NCI-H2107 treated with DMSO at 0.1 percent for 48 hours (cell line): Measurements from ENCODE around the gene NDUFS2.
A peak's percentile ranks its signal among the peaks of the same experiment; 100 is the strongest.
"Not testable (repeated sequence)": the region's sequence is repeated elsewhere in the genome, so short reads cannot be mapped to it uniquely, and the experiment has no call there.

ENCODE experiments used
- DNase-seq: peaks from one replicate; lab custom pipeline; 2025; ENCODE audit not compliant: unreplicated experiment; lab: John Stamatoyannopoulos, UW

The NDUFS2 gene

DNA sequence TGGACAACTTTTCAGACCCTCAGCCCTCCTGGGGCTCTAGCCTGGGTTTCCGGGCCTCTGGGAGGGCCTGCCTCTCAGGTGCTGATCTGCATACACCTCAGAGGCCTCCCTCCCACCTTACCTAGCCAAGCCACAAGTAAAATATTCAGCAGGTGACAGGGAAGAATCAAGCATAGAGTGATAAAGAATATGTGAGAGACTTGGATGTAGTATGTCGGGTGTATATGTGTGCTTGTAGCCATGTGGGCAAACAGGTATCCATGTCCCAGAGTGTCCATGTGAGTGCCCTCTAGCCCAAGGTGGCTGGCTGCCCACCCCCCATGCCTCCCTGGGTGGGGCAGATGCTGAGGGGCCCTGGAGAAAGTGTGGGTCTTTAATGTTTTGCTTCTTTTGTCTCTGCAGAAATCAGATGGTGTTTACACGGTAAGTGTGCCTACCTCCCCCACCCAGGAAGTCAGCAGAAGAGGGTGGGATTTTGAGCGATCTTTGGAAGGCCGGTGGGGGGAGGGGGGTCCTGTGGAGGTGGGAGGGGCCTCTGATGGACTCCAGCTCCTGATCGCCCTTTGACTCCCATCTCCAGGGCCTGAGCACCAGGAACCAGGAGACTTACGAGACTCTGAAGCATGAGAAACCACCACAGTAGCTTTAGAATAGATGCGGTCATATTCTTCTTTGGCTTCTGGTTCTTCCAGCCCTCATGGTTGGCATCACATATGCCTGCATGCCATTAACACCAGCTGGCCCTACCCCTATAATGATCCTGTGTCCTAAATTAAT is 16.3 kb downstream of the NDUFS2 start:
- no peak for DNase-seq

DNA sequence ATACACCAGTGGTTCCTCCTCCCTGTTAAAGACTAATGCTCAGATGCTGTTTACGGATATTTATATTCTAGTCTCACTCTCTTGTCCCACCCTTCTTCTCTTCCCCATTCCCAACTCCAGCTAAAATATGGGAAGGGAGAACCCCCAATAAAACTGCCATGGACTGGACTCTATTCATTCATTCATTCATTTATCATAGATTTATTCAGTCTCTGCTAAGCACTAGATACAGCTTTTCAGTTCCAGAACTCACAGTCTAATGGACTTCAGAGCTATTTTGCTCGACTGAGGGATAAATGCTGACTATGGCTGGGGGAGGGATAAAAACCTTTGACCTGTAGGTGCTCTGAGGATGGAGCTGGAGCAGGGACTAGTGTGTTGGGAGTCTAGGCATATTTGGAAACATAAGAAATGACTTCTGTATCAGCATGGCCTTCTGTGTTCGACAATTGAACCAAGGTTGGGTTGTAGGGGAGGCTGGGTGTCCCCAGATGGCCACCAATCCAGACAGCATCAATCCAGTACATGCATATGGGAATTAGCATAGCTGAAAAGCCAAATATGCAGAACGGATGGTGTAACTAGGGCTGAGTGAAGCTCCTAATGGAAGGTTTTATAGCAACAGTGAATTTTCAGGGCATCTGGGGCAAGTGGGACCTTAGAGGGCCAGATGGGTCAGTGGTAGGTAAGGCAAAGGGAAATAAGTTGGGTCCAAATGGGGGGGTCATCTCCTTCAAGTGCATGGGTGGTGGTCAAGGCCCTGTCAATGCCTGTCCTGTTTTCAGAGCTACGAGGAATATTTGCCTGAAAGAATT is 17.1 kb downstream of the NDUFS2 start:
- no peak for DNase-seq

DNA sequence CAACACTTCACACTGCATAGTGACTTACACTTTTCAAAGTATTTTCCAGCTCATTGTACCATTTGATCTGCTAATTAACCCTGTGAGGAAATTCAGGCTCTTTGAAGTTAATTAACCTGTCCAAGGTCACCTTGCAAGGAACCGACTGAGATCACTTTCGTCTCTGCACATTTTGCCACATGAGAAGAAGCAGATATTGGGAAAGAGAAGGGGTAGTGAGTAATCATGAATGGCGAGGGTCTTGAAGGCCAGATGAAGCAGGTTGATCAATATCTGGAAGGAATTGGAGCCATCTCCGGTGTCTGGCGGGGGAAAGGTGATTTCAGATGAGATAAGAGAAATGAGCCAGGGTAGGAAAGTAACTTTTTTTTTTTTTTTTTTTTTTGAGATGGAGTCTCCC is 17.8 kb downstream of the NDUFS2 start:
- DNase-seq: no peak

DNA sequence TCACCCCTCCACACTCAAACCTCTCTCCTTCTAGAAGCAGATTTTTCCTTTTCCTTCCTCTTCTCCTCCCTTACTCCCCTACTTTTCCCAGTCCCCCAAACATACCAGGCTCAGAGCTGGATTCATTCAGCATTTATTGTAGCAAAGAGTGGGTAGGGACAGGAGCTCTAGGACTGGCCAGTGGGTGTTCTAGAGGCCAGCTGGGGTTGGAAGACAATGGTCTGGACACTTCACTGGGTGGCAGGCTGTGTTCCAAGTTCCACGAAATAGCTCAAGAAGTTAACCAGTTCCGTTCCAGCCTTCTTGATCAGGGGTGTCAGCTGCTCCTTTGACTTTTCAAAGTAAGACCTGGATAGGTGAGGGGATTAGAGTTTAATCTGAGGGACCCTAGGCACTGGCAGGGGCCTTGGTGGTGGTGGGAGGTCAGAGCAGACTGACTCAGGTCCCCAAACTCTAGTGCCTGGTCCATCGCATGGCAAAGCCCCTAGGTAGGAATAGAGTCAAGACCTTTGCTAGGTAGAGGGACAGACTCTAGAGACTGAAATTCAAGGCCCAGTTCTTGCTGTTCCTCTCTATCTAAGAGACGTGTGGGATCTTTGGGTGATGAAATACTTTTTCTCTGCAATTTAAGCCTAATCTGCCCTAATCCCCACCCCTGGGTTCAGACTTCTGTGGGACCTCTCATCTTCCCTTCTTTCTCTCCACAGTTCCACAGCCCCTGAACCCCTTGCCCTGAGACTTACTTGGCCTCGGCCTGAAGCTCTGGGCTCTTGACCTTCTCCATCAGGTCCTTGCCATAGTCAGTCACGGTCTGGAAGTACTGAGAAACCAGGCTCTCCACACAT is 20.2 kb downstream of the NDUFS2 start:
- DNase-seq: no peak

DNA sequence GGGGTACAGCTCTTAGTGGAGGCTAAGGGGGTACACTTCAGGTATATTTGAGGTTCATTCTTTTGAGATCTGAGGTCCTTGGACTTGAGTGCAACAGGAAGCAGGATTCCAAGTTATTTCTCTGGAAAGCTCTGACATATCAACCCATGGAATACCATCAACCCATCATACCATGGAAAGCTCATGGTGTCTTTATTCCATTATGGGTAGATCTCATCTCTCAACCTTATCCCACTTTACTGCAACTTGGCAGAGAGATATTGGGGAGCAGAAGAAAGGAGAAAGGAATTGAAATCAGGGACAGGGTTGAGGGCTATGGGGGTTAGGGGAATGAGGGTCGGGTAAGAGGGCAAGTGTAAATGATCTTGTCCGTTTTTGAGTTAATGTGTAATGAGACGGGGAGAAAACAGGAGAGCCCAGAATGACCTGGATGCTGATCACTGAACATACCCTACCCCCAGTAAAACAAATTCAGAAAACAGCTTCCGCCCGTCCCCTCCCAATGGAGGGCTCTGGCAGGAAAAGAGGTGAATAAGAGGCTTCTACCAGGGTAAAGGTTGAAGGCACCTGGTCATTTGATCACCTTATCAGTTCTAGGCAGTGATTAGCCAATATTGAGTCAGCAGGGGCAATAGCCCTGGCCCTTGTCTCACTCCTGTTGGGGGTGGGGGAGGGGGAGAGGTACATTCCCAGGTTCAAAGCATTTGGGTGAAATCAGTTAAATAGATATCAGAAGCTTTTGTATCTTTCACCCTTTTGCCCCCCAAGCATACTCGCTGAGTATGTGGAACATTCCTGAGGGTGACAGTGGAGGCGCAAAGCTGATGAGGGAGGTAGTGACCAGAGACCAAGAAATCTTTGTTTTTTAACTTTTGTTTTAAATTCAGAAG is 21.9 kb downstream of the NDUFS2 start:
- DNase-seq: no peak

DNA sequence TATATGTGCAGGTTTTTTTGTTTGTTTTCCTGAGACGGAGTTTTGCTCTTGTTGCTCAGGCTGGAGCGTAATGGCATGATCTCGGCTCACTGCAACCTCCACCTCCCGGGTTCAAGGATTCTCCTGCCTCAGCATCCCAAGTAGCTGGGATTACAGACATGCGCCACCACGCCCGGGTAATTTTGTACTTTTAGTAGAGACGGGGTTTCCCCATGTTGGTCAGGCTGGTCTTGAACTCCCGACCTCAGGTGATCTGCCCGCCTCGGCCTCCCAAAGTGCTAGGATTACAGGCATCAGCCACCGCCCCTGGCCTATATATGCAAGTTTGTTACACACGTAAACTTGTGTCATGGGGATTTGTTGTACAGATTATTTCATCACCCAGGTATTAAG is 22.5 kb downstream of the NDUFS2 start:
- not testable (repeated sequence) for DNase-seq

DNA sequence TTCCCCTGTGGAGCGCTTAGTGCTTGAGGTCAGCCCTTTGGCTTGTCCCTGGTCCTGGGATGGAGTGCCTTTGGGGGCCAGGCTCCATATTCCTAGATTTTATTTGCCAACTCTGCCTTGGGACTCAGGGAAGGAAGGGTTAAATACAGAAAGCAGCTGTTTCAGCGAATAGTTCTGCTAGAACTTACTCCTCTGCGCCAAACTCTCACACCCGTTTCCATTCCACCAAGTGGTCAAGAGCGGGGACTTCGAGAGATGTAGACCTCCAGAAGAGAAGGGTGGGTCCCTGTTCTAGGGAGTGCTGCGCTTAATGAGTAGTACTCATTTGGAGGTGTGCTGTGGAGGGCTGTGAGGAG is 23.0 kb downstream of the NDUFS2 start:
- DNase-seq: no peak

DNA sequence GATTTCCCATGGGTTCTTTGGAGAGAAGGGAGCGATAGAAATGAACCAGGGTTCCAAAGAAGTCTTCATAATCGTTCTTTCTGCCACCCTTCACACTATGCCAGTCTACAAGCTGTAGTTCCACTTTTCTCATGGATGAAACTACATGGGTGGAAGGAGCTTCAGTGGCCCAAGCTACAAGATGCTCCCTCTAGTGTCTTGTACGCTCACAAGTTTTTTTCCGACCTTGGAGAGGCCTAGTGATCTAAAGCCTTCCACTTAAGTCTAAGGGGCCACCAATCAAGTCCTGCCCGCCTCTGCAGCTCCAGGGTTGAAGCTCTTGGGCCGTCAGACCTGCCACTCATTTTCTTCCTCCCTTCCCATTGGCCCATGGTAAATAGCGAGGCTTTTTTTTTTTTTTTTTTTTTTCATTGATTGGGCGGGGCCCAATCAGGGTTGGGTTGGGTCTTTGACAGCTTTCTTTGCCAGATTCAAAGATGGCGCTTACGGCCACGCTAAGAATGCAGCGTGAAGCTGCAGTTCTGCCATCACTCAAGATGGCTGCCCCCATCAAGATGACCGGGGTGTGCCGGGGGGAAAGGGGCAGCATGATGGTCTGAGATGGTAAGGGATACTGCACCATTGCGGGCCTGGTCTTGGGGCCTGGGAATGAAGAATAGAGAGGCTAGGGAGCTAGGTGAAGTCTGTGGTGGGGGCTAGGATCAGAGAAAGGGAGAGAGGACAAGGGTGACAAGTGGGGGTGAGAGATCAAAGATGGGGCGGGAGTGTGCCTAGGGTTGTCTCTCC is 23.6 kb downstream of the NDUFS2 start, which contains the start of gene TOMM40L:
TOMM40L (plus strand) TSS at position 527 of the 786 bp plus-strand sequence. CDS start 430 bp downstream, outside the sequence.
- peak; percentile 98 for DNase-seq

DNA sequence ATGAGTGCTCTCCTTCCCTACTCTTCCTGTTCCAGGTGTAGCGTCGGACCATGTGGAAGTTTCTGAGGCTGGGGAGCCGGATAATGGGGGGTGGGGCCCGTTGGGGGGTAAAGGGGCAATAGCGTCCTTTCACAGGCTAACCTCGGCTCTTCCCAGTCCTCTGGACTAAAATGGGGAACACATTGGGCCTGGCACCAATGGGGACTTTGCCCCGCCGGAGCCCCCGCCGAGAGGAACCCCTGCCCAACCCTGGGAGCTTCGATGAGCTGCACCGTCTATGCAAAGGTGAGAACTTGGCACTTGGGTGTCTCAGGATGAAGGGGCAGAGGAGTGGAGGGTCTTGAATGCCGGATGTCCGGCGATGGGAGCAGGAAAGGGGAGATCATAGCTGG is 24.1 kb downstream of the NDUFS2 start:
- no peak for DNase-seq

DNA sequence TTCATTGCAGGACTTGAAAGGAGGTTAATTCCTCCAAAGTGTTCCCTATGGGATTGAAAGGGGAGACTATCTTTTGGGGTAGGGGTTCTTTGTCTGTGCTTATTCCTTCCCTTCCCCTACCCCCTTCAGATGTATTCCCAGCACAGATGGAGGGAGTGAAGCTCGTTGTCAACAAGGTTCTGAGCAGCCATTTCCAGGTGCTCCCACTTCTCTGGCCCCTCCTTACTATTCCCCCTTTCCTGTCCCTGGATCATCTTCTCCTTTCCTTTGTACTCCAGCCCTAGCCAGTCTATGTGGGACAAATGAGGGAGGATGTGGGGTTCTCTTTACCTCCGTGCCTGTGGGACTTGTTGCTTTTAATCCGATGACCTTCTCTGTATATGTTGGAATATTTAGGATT is 24.6 kb downstream of the NDUFS2 start:
- no peak for DNase-seq

DNA sequence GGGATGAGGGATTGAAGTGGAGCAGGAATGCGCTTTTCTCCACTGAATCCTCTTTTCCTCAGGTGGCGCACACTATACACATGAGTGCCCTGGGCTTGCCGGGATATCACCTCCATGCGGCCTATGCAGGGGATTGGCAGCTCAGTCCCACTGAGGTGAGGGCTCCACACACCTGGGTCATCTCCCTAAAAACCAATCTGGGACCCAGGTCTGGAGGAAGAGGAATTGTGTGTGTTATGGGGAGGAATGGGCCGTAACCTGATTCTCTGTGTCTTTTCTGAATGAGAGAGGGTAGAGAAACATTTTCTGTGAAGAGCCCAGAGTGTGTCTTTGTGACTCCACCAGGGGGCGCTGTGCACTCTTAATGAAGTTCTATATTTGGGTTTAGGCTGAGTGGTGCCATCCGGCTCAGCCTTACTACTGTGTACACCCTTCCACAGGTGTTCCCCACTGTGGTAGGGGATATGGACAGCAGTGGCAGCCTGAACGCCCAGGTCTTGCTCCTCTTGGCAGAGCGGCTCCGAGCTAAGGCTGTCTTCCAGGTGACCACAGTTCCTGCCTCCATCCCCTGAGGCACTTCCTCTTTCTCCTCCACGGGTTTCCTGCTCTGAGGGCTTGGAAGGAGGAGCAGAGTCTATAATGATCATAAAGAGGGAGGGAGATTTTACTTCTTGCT is 25.2 kb downstream of the NDUFS2 start:
- peak; percentile 77 for DNase-seq

DNA sequence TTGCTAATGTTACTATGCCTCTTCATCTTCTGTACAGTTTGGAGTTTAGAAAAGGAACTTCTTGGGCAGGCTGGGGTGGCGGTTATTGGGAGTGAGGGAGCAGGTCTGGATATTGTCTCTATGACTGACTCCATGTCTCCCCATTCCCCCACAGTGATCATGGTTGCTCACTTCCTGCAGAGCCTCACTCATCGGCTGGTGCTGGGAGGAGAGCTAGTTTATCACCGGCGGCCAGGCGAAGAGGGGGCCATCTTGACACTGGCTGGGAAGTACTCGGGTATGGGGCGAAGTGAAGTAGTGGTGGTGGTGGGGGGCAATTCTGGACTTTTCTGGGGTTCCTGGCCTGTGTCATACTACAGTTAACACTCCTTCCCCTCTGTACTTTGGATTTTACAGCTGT is 25.9 kb downstream of the NDUFS2 start:
- DNase-seq: no peak

DNA sequence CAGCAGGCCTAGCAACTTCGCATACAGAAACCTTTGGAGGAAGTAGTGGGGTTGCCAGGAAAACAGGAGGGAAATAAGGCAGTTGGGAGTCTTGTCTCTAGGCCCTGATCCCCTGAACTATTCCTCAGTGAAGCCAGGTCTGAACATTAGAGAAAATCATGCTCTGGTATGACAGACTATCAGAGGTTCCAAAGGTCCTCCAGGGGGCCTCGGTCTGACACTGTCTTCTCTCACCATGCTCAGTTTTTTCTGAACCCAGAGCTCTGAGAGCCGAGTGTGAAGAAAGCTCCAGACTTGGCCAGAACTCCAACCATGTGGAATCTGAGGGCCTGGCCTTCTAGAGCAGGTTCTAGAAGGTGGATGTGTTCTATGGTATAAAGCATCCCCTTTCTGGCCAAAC is 27.7 kb downstream of the NDUFS2 start:
- no peak for DNase-seq

DNA sequence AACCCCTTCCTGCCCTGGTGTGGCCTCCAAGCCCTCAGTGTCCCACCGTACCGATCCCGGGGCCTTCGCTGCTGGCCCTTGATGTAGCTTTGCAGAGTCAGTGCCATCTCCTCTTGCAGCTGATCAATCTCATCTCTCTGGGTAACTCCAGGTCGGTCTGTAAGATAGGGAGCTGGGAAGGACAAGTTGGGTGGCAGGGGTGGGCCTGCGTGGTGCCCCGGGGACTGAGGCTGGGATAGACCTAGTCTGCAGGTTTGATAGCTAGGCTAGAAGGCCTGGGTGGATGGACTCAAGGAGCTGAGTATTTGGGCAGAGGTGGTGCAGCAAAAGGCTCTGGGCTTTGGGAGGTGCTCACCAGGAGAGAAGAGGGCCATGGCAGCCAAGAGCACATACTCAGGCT is 28.6 kb downstream of the NDUFS2 start:
- no peak for DNase-seq

DNA sequence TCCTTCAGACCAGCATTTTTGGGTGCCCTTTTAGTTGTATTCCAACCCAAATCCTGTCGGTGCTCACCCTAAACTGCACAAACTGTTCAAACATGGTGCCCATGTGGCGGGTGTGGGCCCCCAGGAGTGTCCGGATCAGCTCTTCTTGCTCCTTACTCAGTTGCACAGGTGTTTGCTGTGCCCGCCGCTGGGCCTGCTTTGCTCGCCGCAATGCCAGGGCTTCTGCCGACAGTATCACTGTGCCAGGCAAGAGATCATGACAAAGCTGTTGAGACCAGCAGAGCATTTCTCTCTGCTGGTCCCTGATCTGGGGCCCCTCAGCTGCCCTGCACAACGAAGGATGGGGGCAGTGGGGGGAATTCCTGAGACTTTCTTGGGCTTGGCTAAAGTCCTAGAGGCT is 30.9 kb downstream of the NDUFS2 start:
- DNase-seq: no peak

DNA sequence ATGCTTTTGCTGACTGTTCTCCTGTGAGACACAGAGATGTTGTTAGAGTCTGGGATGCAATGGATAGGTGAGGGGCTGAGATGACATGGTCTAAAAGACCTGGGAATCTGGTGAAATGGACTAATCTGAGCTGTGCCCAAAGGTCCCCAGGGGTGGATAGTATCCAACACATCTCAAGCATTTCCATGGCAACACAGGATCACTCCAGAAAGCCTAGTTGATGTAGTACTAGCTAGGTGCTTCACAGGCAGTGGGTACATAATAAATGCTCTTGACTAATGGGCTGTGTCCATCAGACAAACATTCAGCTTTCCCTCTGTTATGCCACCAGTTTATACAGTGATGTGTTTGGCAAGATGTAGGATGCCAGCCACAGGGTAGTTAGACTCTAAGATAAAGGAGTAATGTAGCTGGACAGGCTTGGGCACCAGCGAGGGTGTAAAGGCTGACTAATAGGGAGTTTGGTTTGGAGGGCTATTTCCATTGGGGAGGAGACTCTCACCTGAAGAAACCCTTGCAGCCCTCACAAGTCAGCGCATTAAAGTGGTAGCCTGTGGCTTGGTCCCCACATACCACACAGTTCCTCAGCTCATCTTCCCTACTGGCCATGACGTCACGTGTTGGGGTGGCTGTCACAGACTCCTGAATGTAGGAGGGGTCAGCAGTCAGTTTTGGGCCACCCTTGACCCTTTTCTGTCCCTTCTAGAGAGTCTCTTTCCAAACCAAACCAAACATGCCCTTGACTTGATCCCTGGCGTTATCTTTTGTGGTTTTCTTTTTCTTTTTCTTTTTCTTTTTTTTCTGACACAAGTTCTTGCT is 34.0 kb downstream of the NDUFS2 start:
- DNase-seq: no peak

DNA sequence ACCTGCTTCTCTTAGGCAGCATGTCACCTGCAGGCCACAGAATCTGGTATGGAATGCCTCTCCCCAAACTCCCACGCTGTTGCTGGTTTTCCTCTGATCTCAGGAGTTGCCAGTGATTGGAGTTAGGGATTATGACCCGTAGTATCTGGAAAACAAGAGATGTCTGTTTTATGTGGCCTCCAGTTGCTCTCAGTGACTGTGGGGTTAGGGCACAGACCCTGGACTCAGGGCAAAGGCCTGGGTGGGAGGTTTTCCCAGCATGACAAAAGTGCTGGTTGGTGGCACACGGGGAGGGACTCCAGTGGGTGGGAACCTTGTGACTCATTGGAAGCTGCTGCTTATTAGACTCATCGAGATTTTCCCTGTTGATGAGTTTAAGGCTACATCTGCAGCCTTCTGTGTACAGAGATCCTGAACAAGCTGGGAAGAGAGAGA is 35.9 kb downstream of the NDUFS2 start, which contains the start of gene NR1I3:
NR1I3 (minus strand) TSS at position 165 of the 435 bp plus-strand sequence. CDS start 1,638 bp downstream, outside the sequence.
- no peak for DNase-seq

DNA sequence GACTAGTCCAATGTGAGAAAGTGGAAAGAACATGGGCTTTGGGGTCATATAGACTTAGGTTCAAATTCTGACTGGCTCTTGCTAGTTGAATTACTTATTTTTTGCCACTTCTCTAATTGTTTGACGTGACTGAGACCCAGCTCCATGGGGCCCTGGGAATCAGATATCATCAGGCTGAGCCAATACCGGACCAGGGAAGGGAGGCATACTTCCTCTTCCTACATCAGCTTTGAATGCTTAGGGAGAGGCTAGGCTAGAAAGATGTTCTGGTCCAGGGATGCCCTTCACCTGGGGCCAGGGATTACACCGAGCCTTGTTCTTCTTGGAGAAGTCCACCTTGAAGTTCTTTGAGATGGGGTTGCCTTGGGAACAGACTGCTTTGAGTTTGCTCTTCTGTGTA is 39.5 kb downstream of the NDUFS2 start:
- DNase-seq: no peak
